Liver (tissue), 9 donors: ENCODE measurements around the gene GPHN. TPM values are rescaled to one million over a fixed set of nuclear protein-coding genes. Genes with fewer than 3 reads are reported as not detected.
"Not testable (repeated sequence)": the region's sequence is repeated elsewhere in the genome, so short reads cannot be mapped to it uniquely, and the experiment has no call there.

ENCODE experiments used
- DNase-seq: peaks from one replicate; pipeline ENCODE4 v3.0.0-alpha.2; 2017; ENCODE audit warnings: low spot score
- H3K27ac ChIP-seq, 2 donors: one replicate each; pipeline ENCODE4 v1.7.0; 2013; ENCODE audit warnings: inconsistent platforms in 2 of 2, low read length in 2 of 2, control low read depth in 1 of 2, low read depth in 1 of 2, mild to moderate bottlenecking in 1 of 2
- H3K27me3 ChIP-seq, 4 donors: one replicate each; pipeline versions ENCODE4 v1.6.1 to v1.7.0; 2013; ENCODE audit warnings: low read length in 3 of 4, inconsistent platforms in 1 of 4, mild to moderate bottlenecking in 1 of 4, moderate library complexity in 1 of 4; ENCODE audit not compliant: control insufficient read depth in 4 of 4, insufficient read depth in 4 of 4
- H3K36me3 ChIP-seq, 4 donors: one replicate each; pipeline versions ENCODE4 v1.6.1 to v1.7.0; 2013; ENCODE audit warnings: low read length in 3 of 4, mild to moderate bottlenecking in 3 of 4, low read depth in 1 of 4, moderate library complexity in 1 of 4; ENCODE audit not compliant: control insufficient read depth in 4 of 4, insufficient read depth in 3 of 4
- H3K4me1 ChIP-seq, 4 donors: one replicate each; pipeline versions ENCODE4 v1.6.1 to v1.7.0; 2013; ENCODE audit warnings: low read length in 3 of 4, mild to moderate bottlenecking in 3 of 4, moderate library complexity in 1 of 4; ENCODE audit not compliant: control insufficient read depth in 4 of 4, insufficient read depth in 4 of 4
- H3K4me3 ChIP-seq, 3 donors: one replicate each; pipeline versions ENCODE4 v1.6.1 to v1.7.0; 2013; ENCODE audit warnings: low read length in 3 of 3, control low read depth in 1 of 3, low read depth in 1 of 3, mild to moderate bottlenecking in 1 of 3
- H3K9ac ChIP-seq, 2 donors: one replicate each; pipeline ENCODE4 v1.7.0; 2013; ENCODE audit warnings: low read length in 2 of 2, mild to moderate bottlenecking in 2 of 2, moderate library complexity in 2 of 2, control low read depth in 1 of 2, low read depth in 1 of 2
- H3K9me3 ChIP-seq, 4 donors: one replicate each; pipeline versions ENCODE4 v1.6.1 to v1.7.0; 2013; ENCODE audit warnings: low read length in 3 of 4; ENCODE audit not compliant: control insufficient read depth in 4 of 4
- ATF3 ChIP-seq: IDR thresholded peaks from 2 replicates; pipeline ENCODE4 v1.6.1; 2016; ENCODE audit warnings: antibody characterized with exemption
- CTCF ChIP-seq: fragments of 150-350 bp; IDR thresholded peaks from 2 replicates; pipeline ENCODE4 v1.5.1; 2017; ENCODE audit warnings: improper control_type of control experiment, low read depth, low read length; ENCODE audit not compliant: missing input control
- EGR1 ChIP-seq, 2 donors: IDR thresholded peaks; 2 replicates each; pipeline ENCODE4 v1.6.1; 2016 to 2018; ENCODE audit warnings: antibody characterized with exemption in 2 of 2, low read depth in 2 of 2
- FOXA1 ChIP-seq: IDR thresholded peaks from 2 replicates; pipeline ENCODE4 v1.6.1; 2016; ENCODE audit warnings: antibody characterized with exemption
- JUND ChIP-seq, 2 donors: IDR thresholded peaks; 2 replicates each; pipeline ENCODE4 v1.6.1; 2016; ENCODE audit warnings: antibody characterized with exemption in 2 of 2
- NR2F2 ChIP-seq: IDR thresholded peaks from 2 replicates; pipeline ENCODE4 v1.6.1; 2016; ENCODE audit warnings: antibody characterized with exemption
- RAD21 ChIP-seq, 2 donors: IDR thresholded peaks; 2 replicates each; pipeline ENCODE4 v1.6.1; 2016; ENCODE audit warnings: antibody characterized with exemption in 2 of 2, mild to moderate bottlenecking in 2 of 2
- REST ChIP-seq: IDR thresholded peaks from 2 replicates; pipeline ENCODE4 v1.6.1; 2016; ENCODE audit warnings: antibody characterized with exemption, mild to moderate bottlenecking
- RXRA ChIP-seq, 2 donors: IDR thresholded peaks; 2 replicates each; pipeline ENCODE4 v1.6.1; 2017 to 2018; ENCODE audit warnings: antibody characterized with exemption in 2 of 2, mild to moderate bottlenecking in 1 of 2
- SP1 ChIP-seq: IDR thresholded peaks from 2 replicates; pipeline ENCODE4 v1.6.1; 2018; ENCODE audit warnings: antibody characterized with exemption, mild to moderate bottlenecking
- TAF1 ChIP-seq: conservative IDR thresholded peaks from 2 replicates; pipeline ENCODE4 v1.6.1; 2016; ENCODE audit warnings: antibody characterized with exemption, mild to moderate bottlenecking
- YY1 ChIP-seq: IDR thresholded peaks from 2 replicates; pipeline ENCODE4 v1.6.1; 2016; ENCODE audit warnings: antibody characterized with exemption, mild to moderate bottlenecking
- ZBTB33 ChIP-seq: IDR thresholded peaks from 2 replicates; pipeline ENCODE4 v1.6.1; 2016; ENCODE audit warnings: antibody characterized with exemption
- WGBS: extraction: QIAGEN DNeasy Blood & Tissue Kit; methylation state at CpG from one replicate; pipeline ENCODE4 v1.1.7; 2013; 5-methylcytosine and 5-hydroxymethylcytosine counted together
- polyA plus RNA-seq, 2 donors: library from polyadenylated mRNA; stranded (reverse) in 1 of 2; unstranded in 1 of 2; fragments of 200-250 nt in 1 of 2; fragments of >200 nt in 1 of 2; fragmentation: Nextera tagmentation in 1 of 2; extraction: Ambion mirVana in 1 of 2; gene quantifications; one replicate each; pipeline versions ENCODE4 v1.2.1 to v1.2.3, GENCODE V29; 2013 to 2015
- total RNA-seq, 2 donors: library from RNA; depleted of rRNA; stranded (reverse); fragments of >200 nt; gene quantifications; one replicate each; pipeline ENCODE4 v1.2.3, GENCODE V29; 2014
- donor health status: healthy.
- donor health status: healthy.
- donor health status: healthy.
- donor health status: healthy.
- donor health status: healthy.

Gene GPHN
- total and polyA plus RNA-seq, 4 donors = 18.4 to 76.4 (median 47.4) TPM

GRCh38 chr14:67060546-67060945 lies 552.6 kb downstream of the GPHN start:
- Histone ChIP-seq H3K9ac (no peak overlapping the region), H3K27me3 (no peaks in the 10 kb centered on the region), H3K27ac (no peak overlapping the region), H3K36me3 (peaks cover 0 to 12% (median 6%) of the 10 kb centered on the region in 4 donors), H3K4me1 (no peaks in the 10 kb centered on the region), H3K4me3 (no peak overlapping the region), H3K9me3 (peaks cover 0 to 3% (median 0%) of the 10 kb centered on the region in 4 donors)
- TF ChIP-seq ATF3 (no peak), REST (no peak), YY1 (no peak)
- no peak for DNase-seq

GRCh38 chr14:67067070-67067814 lies 559.3 kb downstream of the GPHN start:
- not testable (repeated sequence) for DNase-seq, H3K9me3 ChIP-seq, H3K4me1 ChIP-seq, H3K27me3 ChIP-seq, H3K4me3 ChIP-seq, H3K36me3 ChIP-seq, H3K27ac ChIP-seq, H3K9ac ChIP-seq
- WGBS = 88% methylated on average over 7 of the region's 7 CpGs

GRCh38 chr14:67068251-67068650 lies 560.3 kb downstream of the GPHN start:
- WGBS = 86% methylated on average over 1 of the region's 1 CpG
- H3K36me3 ChIP-seq = no peaks in the 10 kb centered on the region
- H3K9ac ChIP-seq = no peak overlapping the region
- H3K4me1 ChIP-seq = peaks cover 0 to 4% (median 0%) of the 10 kb centered on the region in 4 donors
- TF ChIP-seq CTCF = no peak
- H3K4me3 ChIP-seq = no peak overlapping the region
- no peaks in the 10 kb centered on the region for H3K27me3 ChIP-seq
- H3K27ac ChIP-seq = no peak overlapping the region
- no peaks in the 10 kb centered on the region for H3K9me3 ChIP-seq
- no peak for DNase-seq

GRCh38 chr14:67071506-67071905 lies 563.6 kb downstream of the GPHN start:
- DNase-seq = no peak
- WGBS = 98% methylated on average over 3 of the region's 3 CpGs
- TF ChIP-seq NR2F2 = no peak
- TF ChIP-seq RXRA (IDR thresholded peaks at IDR 0.05) = no peak
- TF ChIP-seq RAD21 (IDR thresholded peaks at IDR 0.05) = no peak
- no peak for TF ChIP-seq SP1
- no peak for TF ChIP-seq JUND (IDR thresholded peaks at IDR 0.05)
- TF ChIP-seq FOXA1 = no peak
- TF ChIP-seq CTCF = no peak
- no peak for TF ChIP-seq TAF1
- TF ChIP-seq ZBTB33 = no peak
- TF ChIP-seq EGR1 (IDR thresholded peaks at IDR 0.05; ENCODE audit: low read depth in 2 of 2) = no peak

More at GRCh38 chr14:67071506-67071905, 563.6 kb downstream of the GPHN start:
- H3K27ac ChIP-seq = no peak overlapping the region
- H3K27me3 ChIP-seq = no peaks in the 10 kb centered on the region
- no peaks in the 10 kb centered on the region for H3K9me3 ChIP-seq
- H3K4me1 ChIP-seq = peaks cover 0 to 4% (median 0%) of the 10 kb centered on the region in 4 donors
- no peak overlapping the region for H3K4me3 ChIP-seq
- H3K36me3 ChIP-seq = peaks cover 0 to 5% (median 0%) of the 10 kb centered on the region in 4 donors
- no peak overlapping the region for H3K9ac ChIP-seq
